Measurements from ENCODE around the gene RPN1.

DNA sequence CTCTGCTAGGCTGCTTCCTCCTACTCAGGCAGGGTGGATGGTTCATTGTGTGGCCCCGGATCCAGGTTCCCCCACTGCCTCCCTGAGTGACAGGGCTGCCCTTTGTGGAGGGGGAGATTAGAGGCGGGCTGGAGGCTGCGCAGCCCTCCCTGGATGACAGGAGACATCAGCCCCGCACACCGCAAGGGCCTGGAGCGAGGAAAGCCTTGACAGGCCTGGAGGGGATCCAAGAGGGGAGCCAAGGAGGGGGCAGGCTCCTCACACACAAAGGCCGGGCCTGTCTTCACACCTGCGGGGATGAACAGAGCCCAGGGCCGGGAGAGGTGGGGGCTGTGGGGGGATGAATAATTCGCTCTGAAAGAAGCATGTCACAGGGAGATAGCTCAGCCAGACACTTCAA, 72.9 kb downstream of the RPN1 start:
- TF ChIP-seq MAX (IDR thresholded peaks at IDR 0.05) = no peak
- TF ChIP-seq SP4 (IDR thresholded peaks at IDR 0.05; ENCODE audit: low read length) = no peak
- TF ChIP-seq POU5F1 (IDR thresholded peaks at IDR 0.05; ENCODE audit: low read depth, low read length) = no peak
- no peak for TF ChIP-seq EP300 (IDR thresholded peaks at IDR 0.05; ENCODE audit: borderline replicate concordance in 1 of 2, low read depth in 2 of 2, low read length in 2 of 2)
- no peak for TF ChIP-seq CTCF (IDR thresholded peaks at IDR 0.05; ENCODE audit: control extremely low read depth in 1 of 3, insufficient read depth in 1 of 3, low read depth in 1 of 3, low read length in 3 of 3)
- no peak for TF ChIP-seq GABPA (IDR thresholded peaks at IDR 0.05; ENCODE audit: borderline replicate concordance, insufficient read depth, low read length)
- TF ChIP-seq POLR2AphosphoS5 (IDR thresholded peaks at IDR 0.05; ENCODE audit: low read depth, low read length) = no peak
- TF ChIP-seq PHF8 (conservative IDR thresholded peaks at IDR 0.05; ENCODE audit: low read depth, low read length) = no peak
- no peak for TF ChIP-seq ASH2L (IDR thresholded peaks at IDR 0.05; ENCODE audit: low read length)
